ENCODE data around the gene MED15.

Gene MED15

GRCh38 chr22:20483771-20484170 is 23.6 kb upstream of the MED15 start:
- no peak for TF ChIP-seq CTCF (IDR thresholded peaks at IDR 0.05; ENCODE audit: unreplicated experiment in 3 of 3)
- H3K9me3 Mint-ChIP-seq: peaks cover 8% of the 10 kb centered on the region
- no peak overlapping the region for H3K27ac Mint-ChIP-seq
- H3K27me3 Mint-ChIP-seq (ENCODE audit: low read depth): no peaks in the 10 kb centered on the region
- H3K4me3 Mint-ChIP-seq: no peak overlapping the region
- H3K4me1 Mint-ChIP-seq: no peaks in the 10 kb centered on the region
- H3K36me3 Mint-ChIP-seq (ENCODE audit: low read depth): peaks cover 46% of the 10 kb centered on the region

- Mint-ChIP-seq H3K9me3 (peaks cover 1% of the 10 kb centered on the region), H3K36me3 (ENCODE audit: low read depth) (peaks cover 38% of the 10 kb centered on the region), H3K4me3 (no peak overlapping the region), H3K27me3 (ENCODE audit: low read depth) (no peaks in the 10 kb centered on the region), H3K4me1 (peaks cover 11% of the 10 kb centered on the region), H3K27ac (no peak overlapping the region)
- TF ChIP-seq CTCF (IDR thresholded peaks at IDR 0.05; ENCODE audit: unreplicated experiment in 3 of 3): no peak
These were observed 22.3 kb upstream of the MED15 start for GRCh38 chr22:20484948-20485683.

- no peak overlapping the region for H3K27ac Mint-ChIP-seq
- no peaks in the 10 kb centered on the region for H3K9me3 Mint-ChIP-seq
- peaks cover 33% of the 10 kb centered on the region for H3K36me3 Mint-ChIP-seq (ENCODE audit: low read depth)
- peaks cover 20% of the 10 kb centered on the region for H3K4me1 Mint-ChIP-seq
- H3K27me3 Mint-ChIP-seq (ENCODE audit: low read depth): no peaks in the 10 kb centered on the region
- no peak overlapping the region for H3K4me3 Mint-ChIP-seq
- TF ChIP-seq CTCF (IDR thresholded peaks at IDR 0.05; ENCODE audit: unreplicated experiment in 3 of 3): no peak
These were observed 21.2 kb upstream of the MED15 start for GRCh38 chr22:20486229-20486628.

- TF ChIP-seq CTCF (IDR thresholded peaks at IDR 0.05; ENCODE audit: unreplicated experiment in 3 of 3): no peak
- Mint-ChIP-seq H3K36me3 (ENCODE audit: low read depth) (peaks cover 32% of the 10 kb centered on the region), H3K9me3 (no peaks in the 10 kb centered on the region), H3K27ac (no peak overlapping the region), H3K27me3 (ENCODE audit: low read depth) (no peaks in the 10 kb centered on the region), H3K4me1 (peaks cover 29% of the 10 kb centered on the region), H3K4me3 (no peak overlapping the region)
These were observed 19.7 kb upstream of the MED15 start for GRCh38 chr22:20487715-20488114.

GRCh38 chr22:20488946-20489345 is 18.5 kb upstream of the MED15 start:
- H3K27me3 Mint-ChIP-seq (ENCODE audit: low read depth): no peaks in the 10 kb centered on the region
- no peaks in the 10 kb centered on the region for H3K9me3 Mint-ChIP-seq
- peaks cover 35% of the 10 kb centered on the region for H3K4me1 Mint-ChIP-seq
- H3K36me3 Mint-ChIP-seq (ENCODE audit: low read depth): peaks cover 21% of the 10 kb centered on the region
- no peak for TF ChIP-seq CTCF (IDR thresholded peaks at IDR 0.05; ENCODE audit: unreplicated experiment in 3 of 3)
- H3K4me3 Mint-ChIP-seq: no peak overlapping the region
- H3K27ac Mint-ChIP-seq: no peak overlapping the region
